Suprapubic skin (tissue), 4 donors: Measurements from ENCODE around the gene C2orf49.

Source experiments
- CTCF ChIP-seq, 2 donors: fragments of 200-600 bp in 1 of 2; fragments of 450-650 bp in 1 of 2; sonication (generic) in 1 of 2; IDR thresholded peaks; one replicate each; pipeline ENCODE4 v1.5.1; 2016 to 2019; ENCODE audit warnings: antibody characterized with exemption in 2 of 2, mild to moderate bottlenecking in 1 of 2, moderate library complexity in 1 of 2
- EP300 ChIP-seq: sonication (generic); formaldehyde crosslinking; IDR thresholded peaks from one replicate; pipeline ENCODE4 v1.6.1; 2017; ENCODE audit warnings: antibody characterized with exemption
- POLR2A ChIP-seq, 2 donors: fragments of 450-650 bp; IDR thresholded peaks; one replicate each; pipeline ENCODE4 v1.6.1; 2017; ENCODE audit warnings: antibody characterized with exemption in 2 of 2, mild to moderate bottlenecking in 2 of 2, moderate library complexity in 2 of 2
- POLR2AphosphoS5 ChIP-seq, 3 donors: sonication (generic); formaldehyde crosslinking; IDR thresholded peaks; one replicate each; pipeline ENCODE4 v1.6.1; 2017; ENCODE audit warnings: antibody characterized with exemption in 3 of 3

GRCh38 chr2:105294844-105295481 lies 42.4 kb upstream of the C2orf49 start:
- no peak for TF ChIP-seq POLR2A (IDR thresholded peaks at IDR 0.05)
- peak; percentile 10 to 18 for TF ChIP-seq CTCF (IDR thresholded peaks at IDR 0.05)
- TF ChIP-seq EP300: no peak
- TF ChIP-seq POLR2AphosphoS5 (IDR thresholded peaks at IDR 0.05): no peak
